GM18511 (cell line): ENCODE measurements around the gene CDKN2B.

Experiments used
- ATAC-seq: cut with Tn5 transposase; IDR thresholded peaks from one replicate; pipeline ENCODE4 v1.9.1; 2021; ENCODE audit warnings: mild to moderate bottlenecking, moderate library complexity; ENCODE audit not compliant: unreplicated experiment

The CDKN2B gene

DNA sequence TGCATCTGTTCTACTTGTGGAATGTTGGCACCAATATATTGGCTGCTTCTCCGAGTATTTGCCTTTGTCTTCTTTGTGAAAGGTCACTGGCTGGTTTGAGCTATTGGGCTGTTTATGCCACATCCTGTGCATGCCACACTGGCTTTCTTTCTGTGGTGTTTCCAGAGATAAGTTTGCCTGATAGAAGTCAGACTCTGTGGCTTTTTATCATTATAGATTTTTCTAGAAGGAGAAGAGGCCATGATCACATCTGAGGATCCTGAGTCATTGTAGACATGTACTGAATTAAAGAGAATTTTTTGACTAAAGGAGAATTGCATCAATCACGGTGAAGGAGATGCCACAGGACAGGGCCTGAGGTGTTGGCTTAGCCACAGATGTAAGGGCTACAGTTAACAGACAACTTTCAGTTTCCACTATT lies 26.5 kb upstream of the CDKN2B start:
- ATAC-seq = no peak

DNA sequence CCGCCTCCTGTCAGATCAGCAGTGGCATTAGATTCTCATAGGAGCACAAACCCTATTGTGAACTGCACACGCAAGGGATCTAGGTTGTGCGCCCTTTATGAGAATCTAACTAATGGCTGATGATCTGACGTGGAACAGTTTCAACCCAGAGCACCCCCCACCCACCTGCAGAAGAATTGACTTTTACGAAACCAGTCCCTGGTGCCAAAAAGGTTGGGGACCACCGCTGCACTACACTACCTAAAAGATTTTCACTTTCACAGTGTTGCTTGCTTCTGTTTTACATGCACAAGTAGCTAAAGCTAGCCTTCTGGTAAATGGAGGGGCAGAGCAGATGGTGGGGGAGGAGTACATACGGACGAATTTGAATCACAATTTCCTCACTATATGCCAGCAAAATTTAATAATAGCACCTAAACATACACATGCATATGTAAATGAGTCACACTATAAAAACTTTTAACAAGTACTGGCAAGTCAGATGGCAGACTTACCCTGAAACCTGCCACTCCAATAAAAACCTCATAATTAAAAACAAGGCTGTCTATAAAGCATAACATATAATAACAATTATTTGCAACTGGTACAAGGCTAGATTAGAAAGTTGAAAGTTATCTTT lies 24.0 kb upstream of the CDKN2B start:
- no peak for ATAC-seq

DNA sequence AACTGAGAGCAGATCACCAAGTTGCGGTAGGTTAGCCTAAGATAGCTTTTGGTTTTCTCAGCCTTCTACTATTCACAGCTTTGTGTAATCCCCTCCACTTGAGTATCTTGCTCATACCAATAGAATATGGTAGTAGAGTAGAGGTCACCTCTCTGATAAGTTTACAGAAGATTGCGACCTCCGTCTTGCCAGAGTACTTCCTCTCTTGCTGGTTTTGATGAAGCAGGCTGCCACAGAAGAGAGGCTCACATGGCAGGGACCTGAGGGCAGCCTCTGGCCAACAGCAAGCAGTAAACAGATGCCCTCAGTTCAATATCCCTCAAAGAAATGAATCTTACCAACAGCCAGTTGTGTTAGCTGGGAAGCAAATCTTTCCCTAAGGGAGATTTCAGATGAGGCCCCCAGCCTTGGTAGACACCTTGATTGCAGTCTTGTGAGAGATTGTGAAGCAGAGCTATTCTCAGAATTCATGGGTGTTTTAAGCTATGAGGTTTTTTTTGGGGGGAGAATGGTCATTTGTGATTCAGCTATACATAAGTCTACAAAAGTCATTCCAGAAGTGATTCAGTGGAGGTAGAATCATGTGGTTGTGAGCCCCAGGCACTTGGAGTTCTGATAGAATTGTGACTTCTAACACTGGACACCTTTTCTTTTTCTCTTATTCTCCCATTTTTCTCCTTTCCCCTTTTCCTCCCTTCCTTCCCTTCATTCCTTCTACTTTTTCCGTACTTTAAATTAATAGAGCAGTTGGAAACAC lies 22.7 kb upstream of the CDKN2B start:
- ATAC-seq = no peak

DNA sequence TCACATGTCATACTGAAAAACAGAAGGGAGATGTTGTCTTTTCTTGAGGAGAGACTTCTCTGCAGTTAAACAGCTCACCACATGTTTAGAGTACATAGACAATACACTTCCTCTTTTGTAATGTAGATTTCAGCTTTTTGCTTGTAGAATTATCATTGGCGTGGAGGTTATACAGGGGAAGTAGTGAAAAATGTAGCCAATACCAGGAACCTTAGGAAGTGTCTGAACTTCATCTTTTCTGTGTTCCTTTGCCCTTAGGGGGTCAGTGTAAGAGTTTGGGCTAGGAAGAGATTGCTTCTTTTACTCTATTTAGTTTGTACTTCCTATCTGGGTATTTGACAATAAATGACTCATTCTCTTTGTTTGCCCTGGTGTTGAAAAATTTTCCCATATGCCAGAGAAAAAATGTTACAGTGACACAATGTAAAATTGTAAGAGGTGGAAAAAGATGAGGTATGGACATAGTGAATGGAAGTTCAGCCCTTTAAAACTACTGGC lies 21.0 kb upstream of the CDKN2B start:
- ATAC-seq = peak; percentile 80

DNA sequence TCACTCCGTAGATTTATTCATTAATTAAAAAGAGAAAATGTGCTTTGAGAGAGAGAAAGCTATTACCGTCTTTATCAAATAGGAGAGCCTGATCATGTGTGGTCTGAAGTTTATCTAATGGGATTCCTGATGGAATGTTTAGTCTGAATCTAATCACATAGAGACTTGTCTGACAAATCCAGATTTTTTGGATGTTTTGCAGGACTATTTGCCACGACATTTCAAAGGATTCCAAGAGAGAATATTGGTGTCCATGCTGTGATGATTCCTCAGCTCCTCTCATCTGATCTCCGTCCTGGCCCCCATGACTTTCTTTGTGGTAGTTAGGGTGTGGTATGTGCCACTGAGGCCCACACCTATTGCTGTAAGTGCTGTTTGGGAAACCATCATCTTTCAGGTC lies 20.1 kb upstream of the CDKN2B start:
- ATAC-seq = no peak

DNA sequence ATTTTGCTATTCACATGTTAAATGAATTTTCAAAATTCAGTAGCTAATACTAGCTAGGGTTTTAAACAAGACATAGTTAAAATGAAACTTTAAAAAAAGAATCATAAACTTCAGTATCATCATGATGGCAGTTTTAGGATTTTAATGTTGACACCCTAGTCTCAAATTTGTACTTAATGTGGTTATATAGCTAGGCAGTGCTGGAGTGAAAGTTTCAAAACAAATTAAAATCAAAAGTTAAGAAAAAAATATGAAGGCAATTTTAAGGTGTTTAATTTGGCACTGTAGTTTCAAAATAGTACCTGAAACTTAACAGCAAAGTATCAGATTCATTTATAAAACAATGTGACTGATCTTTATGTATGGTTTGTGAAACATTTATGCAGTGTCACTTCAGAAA lies 19.3 kb upstream of the CDKN2B start:
- no peak for ATAC-seq

DNA sequence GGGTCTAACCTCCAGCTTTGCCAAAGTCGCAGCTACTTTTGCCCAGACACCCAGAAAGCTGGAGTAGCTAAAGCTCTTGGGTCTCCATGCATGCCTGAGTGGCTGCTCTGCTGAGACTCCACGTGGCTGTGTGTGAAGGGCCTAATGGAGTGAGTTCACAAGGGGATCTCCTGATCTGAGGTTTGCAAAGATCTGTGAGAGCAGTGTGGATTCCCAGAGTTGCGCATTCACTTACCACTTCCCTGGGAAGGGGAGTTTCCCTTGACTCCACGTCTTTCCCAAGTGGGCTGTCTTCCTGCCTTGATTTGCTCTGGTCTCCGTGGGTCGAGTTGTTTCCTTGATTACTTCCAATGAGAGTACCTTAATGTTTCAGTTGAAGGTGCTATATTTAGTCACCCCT lies 17.6 kb upstream of the CDKN2B start:
- ATAC-seq = no peak

DNA sequence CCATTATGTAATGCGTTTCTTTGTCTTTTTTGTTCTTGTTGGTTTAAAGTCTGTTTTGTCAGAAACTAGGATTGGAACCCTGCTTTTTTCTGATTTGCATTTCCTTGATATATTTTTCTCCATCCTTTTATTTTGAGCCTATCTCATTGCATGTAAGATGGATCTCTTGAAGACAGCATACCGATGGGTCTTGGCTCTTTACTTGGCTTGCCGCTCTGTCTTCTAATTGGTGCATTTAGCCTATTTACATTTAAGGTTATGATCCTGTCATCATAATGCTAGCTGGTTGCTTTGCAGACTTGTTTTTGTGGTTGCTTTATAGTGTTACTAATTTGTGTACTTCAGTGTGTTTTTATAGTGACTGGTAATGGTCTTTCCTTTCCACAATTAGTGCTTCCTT lies 13.3 kb upstream of the CDKN2B start:
- ATAC-seq = no peak

DNA sequence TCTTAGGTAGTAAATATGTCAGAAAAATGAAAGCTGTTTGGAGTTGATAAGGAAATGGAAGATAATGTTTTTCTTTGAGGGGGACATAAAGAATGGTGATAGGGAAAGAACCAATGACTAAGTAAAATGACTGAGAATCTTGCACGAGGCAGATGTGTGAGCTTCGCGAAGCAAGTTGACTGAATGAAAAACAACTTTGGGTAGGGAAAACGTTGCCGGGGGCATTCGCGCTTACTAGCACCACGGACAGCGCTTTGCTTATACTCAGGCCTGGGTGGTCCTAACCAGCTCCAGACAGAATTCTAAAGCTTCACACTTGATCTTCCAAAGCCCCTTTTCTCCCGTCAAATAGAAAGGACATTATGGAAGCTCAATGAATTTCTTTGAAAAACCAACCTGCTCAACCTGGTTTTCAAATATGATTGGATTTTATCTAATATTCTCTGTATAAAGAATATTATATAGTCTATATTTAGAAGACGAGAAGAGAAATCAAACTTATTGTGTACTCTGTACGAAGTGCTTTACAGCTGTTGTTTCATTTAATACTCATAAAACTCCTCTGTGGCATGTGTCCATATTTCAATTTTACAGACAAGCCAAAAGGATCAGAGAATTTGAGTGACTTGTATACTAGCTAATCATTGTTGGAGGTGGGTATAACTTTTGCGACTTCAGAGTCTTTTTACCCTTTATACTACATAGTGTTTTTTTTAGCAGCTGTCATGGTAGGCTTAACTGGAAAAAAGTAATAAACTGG lies 1.9 kb upstream of the CDKN2B start:
- ATAC-seq = no peak

DNA sequence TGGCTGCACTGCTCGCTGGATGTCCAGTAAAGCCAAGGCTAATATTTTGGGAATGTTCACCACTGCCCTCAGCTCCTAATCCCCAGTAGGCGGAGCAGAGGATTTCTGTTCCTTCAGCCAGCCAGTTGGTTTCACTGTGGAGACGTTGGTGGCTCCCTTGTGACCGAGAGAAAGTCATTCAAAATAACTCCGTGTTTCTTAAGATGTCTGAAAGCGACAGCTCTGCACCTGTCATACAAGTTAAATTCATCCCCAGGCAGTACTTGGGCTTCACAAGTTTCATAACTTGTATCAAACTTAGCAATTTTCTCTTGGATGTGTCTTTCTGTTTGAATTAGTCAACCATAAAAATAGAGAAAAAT lies 382 bp upstream of the CDKN2B start:
- ATAC-seq = peak; percentile 59

DNA sequence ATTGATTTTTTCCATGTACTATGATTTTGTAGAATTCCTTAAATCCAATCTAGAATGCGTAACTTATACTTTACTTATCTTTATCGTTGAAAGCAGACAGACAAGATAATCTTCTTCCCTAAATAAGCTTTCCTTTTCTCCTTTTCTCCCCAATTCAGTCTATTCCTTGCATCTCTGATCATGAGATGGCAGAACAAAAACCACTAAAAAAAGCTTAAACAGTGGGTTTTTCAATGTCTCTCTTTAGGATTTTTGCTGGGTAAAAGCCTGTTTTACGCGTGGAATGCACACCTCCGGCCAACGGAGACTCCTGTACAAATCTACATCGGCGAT lies 755 bp downstream of the CDKN2B start:
- ATAC-seq = no peak

DNA sequence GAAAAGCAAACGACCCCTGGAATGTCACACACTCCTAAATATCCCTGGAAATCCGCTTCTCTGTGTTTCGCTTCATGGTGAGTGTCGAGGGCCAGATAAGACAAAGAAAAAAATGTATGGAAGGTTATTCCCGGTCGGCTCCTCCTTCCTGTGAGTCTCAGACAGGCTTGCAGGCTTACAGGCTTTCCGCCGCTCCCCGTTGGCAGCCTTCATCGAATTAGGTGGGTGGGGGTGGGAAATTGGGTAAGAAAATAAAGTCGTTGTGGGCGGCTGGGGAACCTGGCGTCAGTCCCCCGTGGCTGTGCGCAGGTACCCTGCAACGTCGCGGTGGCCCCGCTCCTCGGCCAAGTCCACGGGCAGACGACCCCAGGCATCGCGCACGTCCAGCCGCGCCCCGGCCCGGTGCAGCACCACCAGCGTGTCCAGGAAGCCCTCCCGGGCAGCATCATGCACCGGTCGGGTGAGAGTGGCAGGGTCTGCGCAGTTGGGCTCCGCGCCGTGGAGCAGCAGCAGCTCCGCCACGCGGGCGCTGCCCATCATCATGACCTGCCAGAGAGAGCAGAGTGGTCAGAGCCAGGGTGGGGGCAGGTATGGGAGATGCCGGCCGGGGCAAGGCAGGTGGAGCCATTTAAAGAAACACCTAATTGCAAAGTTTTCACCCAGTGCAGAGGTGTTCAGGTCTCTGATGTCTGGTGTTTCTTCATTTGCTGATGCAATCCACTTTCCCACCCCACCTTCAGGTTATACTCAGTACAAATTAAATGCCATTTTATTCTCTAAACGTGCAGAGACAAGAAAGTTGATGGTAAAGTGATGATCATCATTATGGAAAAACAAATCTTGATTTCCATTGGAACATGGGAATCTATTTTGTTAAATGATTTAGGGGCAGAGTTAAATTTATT lies 3.2 kb downstream of the CDKN2B start:
- ATAC-seq = no peak

DNA sequence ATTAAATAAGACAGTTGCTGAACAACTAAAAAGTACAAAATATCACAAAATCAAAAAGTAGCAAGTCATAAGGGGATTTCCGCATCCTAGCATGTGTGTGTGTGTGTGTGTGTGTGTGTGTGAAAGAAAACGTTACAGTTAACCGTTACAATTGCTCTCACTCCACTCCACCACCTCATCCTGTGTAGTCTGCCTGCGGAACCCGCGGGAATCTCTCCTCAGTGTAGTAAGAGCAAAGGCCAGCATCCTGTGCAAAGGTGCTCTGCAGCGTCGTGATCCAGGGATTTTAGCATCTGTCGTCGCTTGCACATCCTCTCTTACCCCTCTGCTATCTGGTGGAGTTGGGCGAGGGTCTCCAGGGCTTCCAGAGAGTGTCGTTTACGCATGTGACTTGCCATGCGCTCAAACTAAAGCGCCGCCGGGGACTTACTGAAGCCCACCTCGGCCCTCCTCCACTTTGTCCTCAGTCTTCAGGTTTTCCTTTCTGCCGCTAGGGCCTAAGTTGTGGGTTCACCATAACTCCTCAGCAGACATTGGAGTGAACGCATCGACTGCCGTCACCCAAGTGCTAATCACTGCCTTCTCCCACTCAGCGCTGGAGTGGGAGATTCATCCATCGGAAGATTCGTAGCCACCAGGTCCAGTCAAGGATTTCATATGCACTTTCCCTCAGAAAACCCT lies 3.9 kb downstream of the CDKN2B start:
- ATAC-seq = no peak

DNA sequence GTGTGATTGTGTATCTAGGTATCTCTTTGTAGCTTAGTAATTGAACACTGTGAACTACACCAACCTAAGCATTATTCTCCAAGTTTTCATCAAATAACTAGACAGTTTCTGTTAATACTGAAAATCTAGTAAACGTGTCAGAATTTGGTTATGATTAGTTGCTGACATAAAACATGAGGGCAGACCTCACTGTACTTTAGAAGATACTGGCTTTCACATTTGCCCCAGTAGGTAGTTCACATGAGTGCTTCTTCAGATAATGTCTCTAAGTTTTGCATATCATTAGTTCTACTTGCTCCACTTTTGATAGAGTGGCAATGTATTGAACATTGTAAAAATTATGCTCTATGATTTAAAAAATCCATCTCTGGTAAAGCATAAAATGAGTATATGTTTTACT lies 7.1 kb downstream of the CDKN2B start:
- ATAC-seq = no peak

DNA sequence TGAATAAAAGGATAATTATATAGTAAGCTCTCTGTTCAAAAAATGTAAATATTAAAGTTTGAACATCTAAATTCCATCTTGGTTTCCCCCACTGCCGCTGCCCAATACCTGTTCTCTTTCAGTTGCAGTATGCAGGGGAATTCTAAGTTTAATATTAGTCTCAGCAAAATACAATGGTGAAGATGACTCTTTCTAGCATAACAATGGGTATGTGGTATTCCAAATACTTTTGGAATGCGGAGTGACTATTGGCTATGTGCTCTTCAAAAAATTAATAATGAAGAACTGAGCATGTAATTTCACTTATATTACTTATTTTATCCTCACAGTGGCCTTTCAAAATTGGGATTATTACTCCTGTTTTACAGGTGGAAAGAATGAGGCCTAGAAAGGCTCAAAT lies 11.1 kb downstream of the CDKN2B start:
- ATAC-seq = no peak

DNA sequence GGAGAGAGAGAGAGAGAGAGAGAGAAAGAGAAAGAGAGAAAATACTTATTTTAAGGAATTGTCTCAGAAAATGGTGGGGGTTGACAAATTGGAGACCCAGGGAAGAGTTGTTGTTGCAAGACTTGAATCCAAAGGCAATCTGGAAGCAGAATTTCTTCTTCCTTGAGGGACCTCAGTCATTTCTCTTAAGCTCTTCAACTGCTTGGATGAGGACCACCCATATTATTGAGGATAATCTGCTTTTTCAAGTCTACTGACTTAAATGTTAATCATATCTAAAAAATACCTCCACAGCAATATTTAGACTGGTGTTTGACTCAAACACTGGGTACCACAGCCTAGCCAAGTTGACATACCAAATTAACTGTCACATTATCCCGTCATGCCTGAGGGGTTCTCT lies 11.6 kb downstream of the CDKN2B start:
- no peak for ATAC-seq

DNA sequence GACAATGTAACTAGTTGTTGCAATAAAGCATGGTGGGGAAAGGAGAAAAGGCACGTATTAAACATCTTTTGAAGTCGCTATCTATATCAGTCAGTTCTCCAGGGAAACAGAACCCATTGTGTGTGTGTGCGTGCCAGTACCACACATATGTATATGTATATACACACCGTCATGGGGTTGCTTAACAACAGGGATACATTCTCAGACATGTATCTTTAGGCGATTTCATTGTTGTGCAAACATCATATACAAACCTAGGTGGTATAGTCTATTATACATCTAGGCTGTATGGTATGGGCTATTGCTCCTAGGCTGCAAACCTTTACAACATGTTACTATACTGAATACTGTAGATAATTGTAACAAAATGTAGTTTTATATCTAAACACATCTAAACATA lies 12.2 kb downstream of the CDKN2B start:
- ATAC-seq = no peak

DNA sequence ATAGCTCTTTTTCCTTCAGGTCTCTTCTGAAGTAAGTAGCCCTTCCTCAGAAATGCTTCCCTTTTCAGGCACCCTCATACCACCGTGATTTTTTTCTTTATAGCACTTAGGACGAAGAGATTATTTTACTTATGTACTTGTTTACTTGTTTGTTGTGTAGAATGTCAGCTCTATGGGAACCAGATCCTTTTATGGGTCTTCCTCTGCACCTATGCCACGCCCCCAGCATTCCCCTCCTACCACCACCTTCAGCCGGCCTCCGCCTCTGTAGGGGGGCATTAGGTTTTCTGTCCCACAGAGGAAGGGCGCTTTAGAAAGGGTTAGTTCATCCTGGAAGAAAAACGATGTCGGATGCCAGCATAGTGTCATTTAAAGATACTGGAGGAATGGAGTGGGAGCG lies 12.7 kb downstream of the CDKN2B start:
- ATAC-seq = no peak

DNA sequence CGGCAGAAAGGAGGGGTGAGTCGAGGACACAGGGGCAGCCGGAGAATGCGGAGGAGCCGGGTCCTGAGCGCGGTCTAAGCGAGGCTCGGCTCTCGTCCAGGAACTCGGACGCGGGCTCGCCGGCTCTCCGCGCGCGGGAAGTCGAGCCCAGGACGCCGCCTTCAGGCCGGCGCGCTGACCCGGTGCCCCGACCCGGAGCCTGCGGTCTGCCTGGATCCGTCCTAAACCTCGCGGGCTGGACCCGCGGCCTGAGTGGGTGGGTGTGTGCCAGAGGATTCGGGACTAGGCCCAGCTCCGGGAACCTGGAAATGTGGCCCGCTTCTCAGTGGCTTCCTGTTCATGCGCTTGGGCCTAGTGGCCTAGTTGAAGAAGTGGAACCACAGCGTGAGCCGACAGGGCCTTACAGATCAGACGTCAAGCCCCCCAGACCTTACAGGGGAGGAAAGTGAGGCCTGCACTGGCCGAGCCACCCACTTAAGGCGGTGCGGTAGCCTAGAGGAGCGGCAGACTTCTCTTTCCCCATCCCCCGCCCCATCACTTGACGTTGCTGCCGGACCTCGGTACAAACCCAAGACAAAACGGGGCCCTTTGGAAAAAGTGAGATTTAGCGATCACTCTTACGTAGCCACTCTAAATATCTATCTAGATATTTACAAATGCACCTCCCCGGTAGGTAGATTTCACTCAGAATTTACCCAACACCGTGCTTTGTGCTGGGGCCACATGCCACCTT lies 13.3 kb downstream of the CDKN2B start:
- peak; percentile 31 for ATAC-seq
